GM12878 (cell line): ENCODE results near the gene MYL11. TPM values are rescaled to one million over a fixed set of nuclear protein-coding genes. Genes with fewer than 3 reads are reported as not detected.

Experiments used
- ATAC-seq: fragments of 200-7000 bp; cut with Tn5 transposase; 3 replicates; pipeline ENCODE4 v1.9.1; 2020; ENCODE audit warnings: mild to moderate bottlenecking, moderate library complexity
- BruUV-seq: library from RNA; stranded (reverse); fragments of 400-500 nt; replicated peaks from 2 replicates; lab custom pipeline; 2021; lab: Mats Ljungman, UMichigan
- CTCF ChIA-PET: fragments of 300-600 bp; sonication (Branson Sonifier 250); formaldehyde crosslinking; extraction: SDS; loops from one replicate; lab custom pipeline; 2021; ENCODE audit warnings: inconsistent platforms; lab: Yijun Ruan, JAX
- POLR2A ChIA-PET: fragments of 350-600 bp; formaldehyde crosslinking; extraction: SDS; loops from one replicate; lab custom pipeline; 2021; ENCODE audit warnings: inconsistent platforms; lab: Charles Lee
- RAD21 ChIA-PET: fragments of 300-600 bp; sonication (Branson Sonifier 250); formaldehyde crosslinking; loops from one replicate; lab custom pipeline; 2023; ENCODE audit warnings: antibody characterized with exemption; ENCODE audit not compliant: unreplicated experiment; lab: Charles Lee
- SMC1A ChIA-PET: fragments of 300-600 bp; sonication (Branson Sonifier 250); formaldehyde crosslinking; loops from one replicate; lab custom pipeline; 2023; ENCODE audit not compliant: unreplicated experiment, uncharacterized antibody; lab: Charles Lee
- DNase-seq: peaks from one replicate; pipeline ENCODE4 v3.0.0-alpha.2; 2011; ENCODE audit warnings: low read depth, low spot score
- FAIRE-seq: peaks from 3 replicates; lab custom pipeline; 2011; peaks lifted over from hg19 to GRCh38; lab: Jason Lieb, UNC
- H2AFZ ChIP-seq: 2 replicates; pipeline ENCODE4 v1.6.0; 2011; ENCODE audit warnings: low read depth, low read length, control low read depth; ENCODE audit not compliant: control insufficient read depth
- H3K27ac ChIP-seq: 2 replicates; pipeline ENCODE4 v1.5.1; 2011; ENCODE audit warnings: control low read depth; ENCODE audit not compliant: control insufficient read depth, insufficient read depth
- H3K27me3 ChIP-seq, 2 experiments: replicated peaks in 1 of 2; 2 replicates each; pipeline versions ENCODE4 v1.6.0 to v1.6.1; 2011; ENCODE audit warnings: low read length in 1 of 2; ENCODE audit not compliant: control insufficient read depth in 2 of 2, insufficient read depth in 2 of 2
- H3K36me3 ChIP-seq, 2 experiments: 2 replicates each; pipeline ENCODE4 v1.5.1; 2011; ENCODE audit warnings: low read length in 1 of 2; ENCODE audit not compliant: control insufficient read depth in 2 of 2, insufficient read depth in 2 of 2
- H3K4me1 ChIP-seq: 2 replicates; pipeline ENCODE4 v1.6.1; 2011; ENCODE audit warnings: mild to moderate bottlenecking, low read length, moderate library complexity, mixed read lengths; ENCODE audit not compliant: control insufficient read depth, insufficient read depth
- H3K4me2 ChIP-seq: 2 replicates; pipeline ENCODE4 v1.6.0; 2011; ENCODE audit warnings: control low read depth; ENCODE audit not compliant: control insufficient read depth, insufficient read depth
- H3K4me3 ChIP-seq: fragments of 200-600 bp; sonication (generic); 2 replicates; pipeline ENCODE4 v1.5.1; 2016
- H3K79me2 ChIP-seq: 2 replicates; pipeline ENCODE4 v1.6.0; 2011; ENCODE audit warnings: low read length; ENCODE audit not compliant: control insufficient read depth, insufficient read depth
- H3K9ac ChIP-seq: 2 replicates; pipeline ENCODE4 v1.8.0; 2011; ENCODE audit warnings: low read length, control low read depth, mixed read lengths; ENCODE audit not compliant: control insufficient read depth, insufficient read depth
- H3K9me3 ChIP-seq: replicated peaks from 3 replicates; pipeline ENCODE4 v1.5.1; 2011; ENCODE audit warnings: mild to moderate bottlenecking, low read length; ENCODE audit not compliant: control insufficient read depth, insufficient read depth
- H4K20me1 ChIP-seq: 2 replicates; pipeline ENCODE4 v1.6.0; 2011; ENCODE audit not compliant: control insufficient read depth, insufficient read depth
- HCFC1 ChIP-seq: fragments of 150-350 bp; IDR thresholded peaks from 2 replicates; pipeline ENCODE4 v1.6.1; 2014; ENCODE audit warnings: low read length
- LARP7 ChIP-seq: fragments of 450-650 bp; IDR thresholded peaks from 2 replicates; pipeline ENCODE4 v1.6.1; 2017; ENCODE audit warnings: mild to moderate bottlenecking
- MLLT1 ChIP-seq: fragments of 450-650 bp; IDR thresholded peaks from 2 replicates; pipeline ENCODE4 v1.6.1; 2016; ENCODE audit warnings: mild to moderate bottlenecking
- NFIC ChIP-seq: IDR thresholded peaks from 2 replicates; pipeline ENCODE4 v1.6.1; 2012; ENCODE audit warnings: low read depth, mild to moderate bottlenecking, inconsistent platforms, low read length, moderate library complexity
- RBBP5 ChIP-seq: fragments of 200-600 bp; sonication (generic); conservative IDR thresholded peaks from 2 replicates; pipeline ENCODE4 v1.6.1; 2016
- SMARCA5 ChIP-seq: fragments of 450-650 bp; IDR thresholded peaks from 2 replicates; pipeline ENCODE4 v1.6.1; 2017; ENCODE audit warnings: mild to moderate bottlenecking
- SREBF2 ChIP-seq: IDR thresholded peaks from 2 replicates; pipeline ENCODE4 v1.6.1; 2012; ENCODE audit warnings: mild to moderate bottlenecking, low read length
- WGBS: methylation state at CpG from one replicate; pipeline ENCODE4 v1.1.6; 2016; ENCODE audit warnings: low lambda C conversion rate; ENCODE audit not compliant: insufficient replicate concordance, insufficient coverage; ENCODE audit errors: missing lambda C conversion rate; 5-methylcytosine and 5-hydroxymethylcytosine counted together
- in situ Hi-C: fragments of 300-500 bp; cut with MboI; formaldehyde crosslinking; loops from 9 replicates; pipeline ENCODE4 v1.14.3; 2018; ENCODE audit warnings: mixed read lengths
- intact Hi-C: fragments of 100-400 bp; cut with micrococcal nuclease; formaldehyde crosslinking; loops from one replicate; pipeline ENCODE4 v1.14.2; 2022; ENCODE audit not compliant: unreplicated experiment
- polyA plus RNA-seq, 11 experiments: library from polyadenylated mRNA; depleted of rRNA in 4 of 11; unstranded in 6 of 11; stranded (reverse) in 5 of 11; fragments of >200 nt; fragmentation: Nextera tagmentation in 4 of 11; fragmentation: Illumina TruSeq in 1 of 11; extraction: Ambion mirVana in 4 of 11; extraction: Trizol in 1 of 11; gene quantifications; 1 replicate in 1 of 11; 2 replicates in 10 of 11; pipeline versions ENCODE4 v1.2.1 to v1.2.3, GENCODE V29; 2011 to 2016; ENCODE audit warnings: inconsistent platforms in 2 of 11, missing spikeins in 2 of 11, low read depth in 1 of 11
- total RNA-seq, 4 experiments: library from RNA; depleted of rRNA in 3 of 4; stranded (reverse); fragments of >200 nt in 3 of 4; fragmentation: Illumina TruSeq in 1 of 4; extraction: Trizol in 1 of 4; gene quantifications; 2 replicates each; pipeline versions ENCODE4 v1.2.1 to v1.2.3, GENCODE V29; 2013 to 2021
- TF ChIP-seq, protein P1 (sequence below): IDR thresholded peaks from 2 replicates; pipeline ENCODE4 v1.6.1; 2012; ENCODE audit warnings: low read depth, low read length, improper control_type of control experiment

Gene MYL11
- total and polyA plus RNA-seq, 10 of the 15 experiments (the other 5 are each of a cell fraction or from before 2014, with no cell fraction given): 0.19 to 1.2 (median 0.61) TPM; not detected in 5

- no peak for FAIRE-seq
- RAD21 ChIA-PET: interaction anchor here (0.7 to 1.9 kb wide), 2 partner anchors 11 to 267 kb away, joined by 3 to 7 read pairs; partner anchors contain the start of genes TBC1D10B and TBX6
- Histone ChIP-seq H3K36me3 (peaks cover 14 to 20% of the 10 kb centered on the region in 2 experiments), H2AFZ (no peak overlapping the region), H3K9ac (no peak overlapping the region), H4K20me1 (0 out of 2 replicates have a peak, but pooled peaks cover 3% of the 10 kb centered on the region), H3K79me2 (peaks cover 13% of the 10 kb centered on the region), H3K27me3 (no peaks in the 10 kb centered on the region), H3K4me1 (peaks cover 10% of the 10 kb centered on the region; the same call in 1 of the 2 replicates), H3K9me3 (no peaks in the 10 kb centered on the region), H3K27ac (no peak overlapping the region), H3K4me3 (no peak overlapping the region), H3K4me2 (no peak overlapping the region)
- TF ChIP-seq NFIC: no peak
- in situ Hi-C loops: no loop called here
- intact Hi-C loops: loop anchor here (10.0 kb wide), 1 partner anchor 264 kb away; the partner anchor contains the start of genes TBX6 and YPEL3
- DNase-seq: no peak
- POLR2A ChIA-PET: interaction anchor here (0.5 to 2.2 kb wide), 3 partner anchors 8 to 204 kb away, joined by 4 to 6 read pairs (median 5); no protein-coding TSS in a partner anchor
- no TSS peak for BruUV-seq
- CTCF ChIA-PET: interaction anchor here (1.3 kb wide), 1 partner anchor 12 kb away, joined by 3 read pairs; no protein-coding TSS in a partner anchor
- 94% methylated on average over 27 of the region's 28 CpGs for WGBS
- no peak for ATAC-seq
- SMC1A ChIA-PET: interaction anchor here (0.6 kb wide), 1 partner anchor 455 kb away, joined by 3 read pairs; no protein-coding TSS in a partner anchor
These were observed 15.4 kb upstream of the MYL11 start for GRCh38 chr16:30358990-30359870.

DNA sequence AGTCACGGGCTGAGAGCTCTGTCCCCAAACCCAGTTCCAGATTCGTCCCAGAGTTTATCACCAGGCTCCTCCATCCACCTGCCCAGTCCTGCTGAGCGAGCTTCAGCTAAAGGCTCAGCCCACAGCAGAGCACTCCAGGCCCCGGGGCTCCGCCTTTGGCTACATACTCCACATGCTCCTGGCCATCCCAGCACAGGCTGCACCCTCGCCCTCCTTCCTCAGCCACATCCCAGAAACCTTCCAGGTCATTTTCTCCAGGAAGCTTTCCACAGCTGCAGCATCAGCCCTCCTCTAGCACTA is 14.8 kb upstream of the MYL11 start:
- intact Hi-C loops: loop anchor here (10.0 kb wide), 1 partner anchor 265 kb away; the partner anchor contains the start of genes TBX6 and YPEL3
- Histone ChIP-seq H3K36me3 (peaks cover 18 to 20% of the 10 kb centered on the region in 2 experiments), H2AFZ (no peak overlapping the region), H3K4me3 (no peak overlapping the region), H3K4me2 (no peak overlapping the region), H3K4me1 (peaks cover 10% of the 10 kb centered on the region; the same call in 1 of the 2 replicates), H3K79me2 (peaks cover 8% of the 10 kb centered on the region), H3K9me3 (no peaks in the 10 kb centered on the region), H4K20me1 (0 out of 2 replicates have a peak, but pooled peaks cover 6% of the 10 kb centered on the region), H3K27ac (no peak overlapping the region), H3K9ac (no peak overlapping the region), H3K27me3 (no peaks in the 10 kb centered on the region)
- in situ Hi-C loops: no loop called here
- ATAC-seq (no peak), DNase-seq (no peak), FAIRE-seq (no peak)
- WGBS: 78% methylated on average over 6 of the region's 6 CpGs
- no TSS peak for BruUV-seq
- SMC1A ChIA-PET: no interaction called here
- RAD21 ChIA-PET: interaction anchor here (0.7 to 1.9 kb wide), 2 partner anchors 11 to 268 kb away, joined by 3 to 7 read pairs; partner anchors contain the start of genes TBC1D10B and TBX6
- CTCF ChIA-PET: interaction anchor here (0.7 to 1.3 kb wide), 2 partner anchors 11 to 50 kb away, joined by 3 to 4 read pairs; no protein-coding TSS in a partner anchor
- POLR2A ChIA-PET: no interaction called here
- TF ChIP-seq RBBP5 (no peak), SMARCA5 (no peak), SREBF2 (no peak), LARP7 (no peak), MLLT1 (no peak), HCFC1 (no peak)
- TF ChIP-seq, protein P1, sequence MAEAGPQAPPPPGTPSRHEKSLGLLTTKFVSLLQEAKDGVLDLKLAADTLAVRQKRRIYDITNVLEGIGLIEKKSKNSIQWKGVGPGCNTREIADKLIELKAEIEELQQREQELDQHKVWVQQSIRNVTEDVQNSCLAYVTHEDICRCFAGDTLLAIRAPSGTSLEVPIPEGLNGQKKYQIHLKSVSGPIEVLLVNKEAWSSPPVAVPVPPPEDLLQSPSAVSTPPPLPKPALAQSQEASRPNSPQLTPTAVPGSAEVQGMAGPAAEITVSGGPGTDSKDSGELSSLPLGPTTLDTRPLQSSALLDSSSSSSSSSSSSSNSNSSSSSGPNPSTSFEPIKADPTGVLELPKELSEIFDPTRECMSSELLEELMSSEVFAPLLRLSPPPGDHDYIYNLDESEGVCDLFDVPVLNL: no peak
